GM12891 (cell line): ENCODE measurements around the gene ANKRD29.

Experiments used
- POLR2A ChIP-seq: IDR thresholded peaks from 2 replicates; pipeline ENCODE4 v1.6.1; 2011; ENCODE audit warnings: low read depth, low read length, control low read depth
- POLR2AphosphoS5 ChIP-seq: IDR thresholded peaks from 2 replicates; pipeline ENCODE4 v1.6.1; 2011; ENCODE audit warnings: low read depth, low read length, control low read depth
- TAF1 ChIP-seq: IDR thresholded peaks from 2 replicates; pipeline ENCODE4 v1.6.1; 2011; ENCODE audit warnings: low read depth, low read length, control low read depth

DNA sequence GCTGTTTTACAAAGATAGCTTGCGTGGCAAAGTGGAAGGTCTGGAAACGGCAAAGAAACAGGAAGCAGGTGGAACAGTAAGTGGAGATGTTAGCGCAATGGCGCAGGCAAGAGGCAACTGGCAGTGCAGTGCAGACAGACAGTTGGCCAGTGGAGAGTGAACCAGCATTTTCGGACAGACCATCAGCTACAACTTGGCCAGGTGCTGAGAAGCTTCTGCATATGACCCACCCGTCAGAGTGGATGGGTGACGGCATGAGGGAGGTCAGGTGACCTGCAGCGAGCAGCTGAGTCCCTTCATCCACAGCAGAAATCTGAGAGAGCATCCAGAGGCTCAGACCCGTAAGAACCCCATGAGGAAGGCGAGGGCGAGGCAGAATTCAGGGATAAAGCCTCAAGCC is 110.2 kb downstream of the ANKRD29 start:
- TF ChIP-seq POLR2A (no peak), TAF1 (no peak), POLR2AphosphoS5 (no peak)
